Measurements from ENCODE around the gene BOK.
"Not testable (repeated sequence)": the region's sequence is repeated elsewhere in the genome, so short reads cannot be mapped to it uniquely, and the experiment has no call there.

The BOK gene

GRCh38 chr2:241558532-241559322 is at the start of gene BOK:
BOK (plus strand) TSS chr2:241558745; CDS start chr2:241559484, 739 bp downstream.
- peak; percentile 88 for DNase-seq (ENCODE audit: low spot score)
- no peak for FAIRE-seq

- FAIRE-seq, result peak; percentile 79
- DNase-seq (ENCODE audit: low spot score), result no peak
Observed at GRCh38 chr2:241509155-241509784, 49.3 kb upstream of the BOK start.

- DNase-seq (ENCODE audit: low spot score) (no peak), FAIRE-seq (no peak)
Observed at GRCh38 chr2:241511091-241511741, 47.3 kb upstream of the BOK start.

GRCh38 chr2:241514553-241514952 is 44.0 kb upstream of the BOK start:
- FAIRE-seq (no peak), DNase-seq (ENCODE audit: low spot score) (no peak)

GRCh38 chr2:241514986-241515737 is 43.4 kb upstream of the BOK start:
- FAIRE-seq, result no peak
- no peak for DNase-seq (ENCODE audit: low spot score)

GRCh38 chr2:241516520-241516965 is 42.0 kb upstream of the BOK start:
- FAIRE-seq (peak; percentile 98), DNase-seq (ENCODE audit: low spot score) (no peak)

GRCh38 chr2:241517297-241517696 is 41.2 kb upstream of the BOK start:
- DNase-seq (ENCODE audit: low spot score), result no peak
- FAIRE-seq, result no peak

GRCh38 chr2:241519669-241520068 is 38.9 kb upstream of the BOK start:
- FAIRE-seq (no peak), DNase-seq (ENCODE audit: low spot score) (no peak)

- FAIRE-seq (no peak), DNase-seq (ENCODE audit: low spot score) (no peak)
Observed at GRCh38 chr2:241522477-241522876, 36.1 kb upstream of the BOK start.

GRCh38 chr2:241525818-241526780 is 32.4 kb upstream of the BOK start:
- DNase-seq (ENCODE audit: low spot score); FAIRE-seq: not testable (repeated sequence)

GRCh38 chr2:241530571-241530970 is 28.0 kb upstream of the BOK start:
- DNase-seq (ENCODE audit: low spot score) (no peak), FAIRE-seq (no peak)

GRCh38 chr2:241531161-241531722 is 27.3 kb upstream of the BOK start:
- FAIRE-seq (no peak), DNase-seq (ENCODE audit: low spot score) (no peak)

GRCh38 chr2:241532168-241532567 is 26.4 kb upstream of the BOK start:
- DNase-seq (ENCODE audit: low spot score) (no peak), FAIRE-seq (no peak)

- no peak for FAIRE-seq
- DNase-seq (ENCODE audit: low spot score), result no peak
Observed at GRCh38 chr2:241532733-241533601, 25.6 kb upstream of the BOK start.

GRCh38 chr2:241534293-241534692 is 24.3 kb upstream of the BOK start:
- DNase-seq (ENCODE audit: low spot score), result no peak
- no peak for FAIRE-seq

- no peak for DNase-seq (ENCODE audit: low spot score)
- no peak for FAIRE-seq
Observed at GRCh38 chr2:241534701-241535375, 23.7 kb upstream of the BOK start.

GRCh38 chr2:241535871-241536655 is 22.5 kb upstream of the BOK start:
- FAIRE-seq (no peak), DNase-seq (ENCODE audit: low spot score) (no peak)
